Left renal pelvis (tissue), 4 donors: ENCODE data around the gene NUDT1. TPM values are rescaled to one million over a fixed set of nuclear protein-coding genes. Genes with fewer than 3 reads are reported as not detected.

Source experiments
- DNase-seq, 4 donors: peaks; one replicate each; pipeline ENCODE4 v3.0.0-alpha.2; 2013; ENCODE audit warnings: low read depth in 4 of 4, low spot score in 3 of 4
- polyA plus RNA-seq, 4 donors: library from polyadenylated mRNA; unstranded; fragments of 120-200 nt; gene quantifications; one replicate each; pipeline ENCODE4 v1.2.1, GENCODE V29; 2013; ENCODE audit not compliant: insufficient read length in 4 of 4

The NUDT1 gene
- 10 to 100 TPM; 19.3 to 25.8 (median 19.8) TPM for polyA plus RNA-seq

GRCh38 chr7:2241580-2242540, at the start of gene NUDT1, which contains the start of gene MRM2:
TSS of gene NUDT1 (plus strand) at chr7:2242226. CDS start at chr7:2244575, 2,349 bp downstream.
TSS of gene MRM2 (minus strand) at chr7:2242205. CDS start at chr7:2242169, 36 bp downstream.
- peak; percentile 55 to 69 (median 63) for DNase-seq

GRCh38 chr7:2192831-2193534, 49.0 kb upstream of the NUDT1 start:
- no peak for DNase-seq

GRCh38 chr7:2193575-2194305, 48.3 kb upstream of the NUDT1 start:
- DNase-seq: no peak

GRCh38 chr7:2195400-2196246, 46.4 kb upstream of the NUDT1 start:
- no peak for DNase-seq

GRCh38 chr7:2196381-2197378, 45.3 kb upstream of the NUDT1 start:
- DNase-seq: no peak

GRCh38 chr7:2197436-2198155, 44.4 kb upstream of the NUDT1 start:
- DNase-seq: no peak

- no peak for DNase-seq
Observed at GRCh38 chr7:2198206-2198605, 43.8 kb upstream of the NUDT1 start.

GRCh38 chr7:2198760-2199159, 43.3 kb upstream of the NUDT1 start:
- DNase-seq: no peak

GRCh38 chr7:2199528-2199927, 42.5 kb upstream of the NUDT1 start:
- DNase-seq: no peak

- DNase-seq: no peak
Observed at GRCh38 chr7:2199956-2200583, 42.0 kb upstream of the NUDT1 start.

- DNase-seq: no peak
Observed at GRCh38 chr7:2200584-2200980, 41.4 kb upstream of the NUDT1 start.

- no peak for DNase-seq
Observed at GRCh38 chr7:2201128-2201527, 40.9 kb upstream of the NUDT1 start.

- DNase-seq: no peak
Observed at GRCh38 chr7:2201686-2202360, 40.2 kb upstream of the NUDT1 start.

- DNase-seq: no peak
Observed at GRCh38 chr7:2202361-2202761, 39.7 kb upstream of the NUDT1 start.

GRCh38 chr7:2202901-2203765, 38.9 kb upstream of the NUDT1 start:
- peak in 2 of 4 donors; percentile 18 to 42 for DNase-seq

GRCh38 chr7:2203766-2204300, 38.2 kb upstream of the NUDT1 start:
- no peak for DNase-seq
